Measurements from ENCODE around the gene VPS51. TPM values are rescaled to one million over a fixed set of nuclear protein-coding genes. Genes with fewer than 3 reads are reported as not detected.

The VPS51 gene
- total and polyA plus RNA-seq, 2 of the 13 experiments (the other 11 are each of a cell fraction or from before 2014, with no cell fraction given) = 76.3 to 90.6 TPM

DNA sequence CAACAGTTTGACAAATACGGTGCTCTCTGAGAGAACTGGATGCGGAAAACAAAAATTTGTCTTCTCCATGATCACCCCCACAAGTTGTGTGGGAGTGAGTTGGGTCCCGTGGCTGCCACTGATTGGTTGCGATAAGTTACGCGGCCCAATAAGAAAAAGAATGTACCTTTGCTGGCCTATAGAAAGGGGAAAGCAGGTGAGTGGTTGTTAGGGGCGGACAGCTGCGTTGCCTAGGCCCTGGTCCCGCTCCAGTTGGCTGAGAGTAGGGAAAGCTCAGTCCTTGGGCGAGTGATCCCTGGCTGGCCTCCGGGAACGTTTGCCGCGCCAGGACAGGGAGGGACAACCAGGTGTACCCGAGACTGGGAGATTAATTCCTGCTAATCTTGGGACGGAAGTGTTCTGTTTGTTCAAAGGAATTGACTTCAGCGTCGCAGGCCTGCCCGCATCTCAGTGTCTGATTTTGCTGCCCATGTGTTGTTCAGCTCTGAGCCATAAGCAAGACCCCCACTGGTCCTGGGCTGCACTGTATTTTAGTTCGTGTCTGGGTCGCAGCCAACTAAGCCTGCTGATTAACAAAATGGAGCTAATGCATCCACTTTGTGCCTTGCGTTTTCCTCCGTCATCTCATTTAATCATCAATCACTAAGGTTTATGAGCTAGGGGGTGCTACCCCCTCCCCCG lies 39.1 kb downstream of the VPS51 start (continued):
- TF ChIP-seq ZKSCAN5 (CRISPR knock-in tag; IDR thresholded peaks at IDR 0.05) (no peak), NR2C2 (CRISPR knock-in tag; IDR thresholded peaks at IDR 0.05; ENCODE audit: borderline replicate concordance) (no peak), CC2D1A (CRISPR knock-in tag; IDR thresholded peaks at IDR 0.05) (no peak), MEIS1 (CRISPR knock-in tag; IDR thresholded peaks at IDR 0.05; ENCODE audit: borderline replicate concordance) (no peak; the same call in 1 of the 2 replicates), MEF2D (CRISPR knock-in tag; IDR thresholded peaks at IDR 0.05) (no peak), BORCS8-MEF2B (CRISPR knock-in tag; IDR thresholded peaks at IDR 0.05) (no peak; the same call in 1 of the 2 replicates), ZNF260 (CRISPR knock-in tag; IDR thresholded peaks at IDR 0.05; ENCODE audit: borderline replicate concordance, low read depth) (no peak), AGO2 (optimal IDR thresholded peaks at IDR 0.05; ENCODE audit: low read depth, low read length) (no peak), ZFYVE20 (CRISPR knock-in tag; IDR thresholded peaks at IDR 0.05; ENCODE audit: borderline replicate concordance, low read depth) (no peak), SRSF4 (IDR thresholded peaks at IDR 0.05; ENCODE audit: low read depth, low read length, poor library complexity, severe bottlenecking) (no peak), NPAS2 (CRISPR knock-in tag; IDR thresholded peaks at IDR 0.05; ENCODE audit: borderline replicate concordance) (no peak), SNAPC2 (CRISPR knock-in tag; IDR thresholded peaks at IDR 0.05) (no peak), MEIS2 (CRISPR knock-in tag; IDR thresholded peaks at IDR 0.05) (no peak), SRSF1 (optimal IDR thresholded peaks at IDR 0.05; ENCODE audit: low read depth, low read length) (no peak), ZNF17 (CRISPR knock-in tag; IDR thresholded peaks at IDR 0.05) (no peak), SMAD3 (CRISPR knock-in tag; IDR thresholded peaks at IDR 0.05) (no peak; the same call in none of the 2 replicates), ZNF546 (CRISPR knock-in tag; conservative IDR thresholded peaks at IDR 0.05) (no peak), ZNF790 (CRISPR knock-in tag; IDR thresholded peaks at IDR 0.05; ENCODE audit: borderline replicate concordance) (no peak), MAFG (CRISPR knock-in tag; IDR thresholded peaks at IDR 0.05) (no peak)
- TF ChIP-seq, protein P1, sequence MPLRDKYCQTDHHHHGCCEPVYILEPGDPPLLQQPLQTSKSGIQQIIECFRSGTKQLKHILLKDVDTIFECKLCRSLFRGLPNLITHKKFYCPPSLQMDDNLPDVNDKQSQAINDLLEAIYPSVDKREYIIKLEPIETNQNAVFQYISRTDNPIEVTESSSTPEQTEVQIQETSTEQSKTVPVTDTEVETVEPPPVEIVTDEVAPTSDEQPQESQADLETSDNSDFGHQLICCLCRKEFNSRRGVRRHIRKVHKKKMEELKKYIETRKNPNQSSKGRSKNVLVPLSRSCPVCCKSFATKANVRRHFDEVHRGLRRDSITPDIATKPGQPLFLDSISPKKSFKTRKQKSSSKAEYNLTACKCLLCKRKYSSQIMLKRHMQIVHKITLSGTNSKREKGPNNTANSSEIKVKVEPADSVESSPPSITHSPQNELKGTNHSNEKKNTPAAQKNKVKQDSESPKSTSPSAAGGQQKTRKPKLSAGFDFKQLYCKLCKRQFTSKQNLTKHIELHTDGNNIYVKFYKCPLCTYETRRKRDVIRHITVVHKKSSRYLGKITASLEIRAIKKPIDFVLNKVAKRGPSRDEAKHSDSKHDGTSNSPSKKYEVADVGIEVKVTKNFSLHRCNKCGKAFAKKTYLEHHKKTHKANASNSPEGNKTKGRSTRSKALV (CRISPR knock-in tag; IDR thresholded peaks at IDR 0.05) = no peak
- TF ChIP-seq, protein P2, sequence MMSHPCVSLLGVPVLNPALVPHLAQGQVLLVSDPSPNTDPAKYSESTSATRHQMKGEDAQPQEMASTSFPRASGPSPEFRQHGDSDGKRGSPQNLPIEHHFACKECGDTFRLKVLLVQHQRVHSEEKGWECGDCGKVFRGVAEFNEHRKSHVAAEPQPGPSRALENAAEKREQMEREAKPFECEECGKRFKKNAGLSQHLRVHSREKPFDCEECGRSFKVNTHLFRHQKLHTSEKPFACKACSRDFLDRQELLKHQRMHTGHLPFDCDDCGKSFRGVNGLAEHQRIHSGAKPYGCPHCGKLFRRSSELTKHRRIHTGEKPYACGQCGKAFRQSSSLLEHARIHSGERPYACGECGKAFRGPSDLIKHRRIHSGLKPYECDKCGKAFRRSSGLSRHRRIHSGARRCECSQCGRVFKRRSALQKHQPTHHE (CRISPR knock-in tag; IDR thresholded peaks at IDR 0.05; ENCODE audit: borderline replicate concordance) = no peak
- TF ChIP-seq, protein P3, sequence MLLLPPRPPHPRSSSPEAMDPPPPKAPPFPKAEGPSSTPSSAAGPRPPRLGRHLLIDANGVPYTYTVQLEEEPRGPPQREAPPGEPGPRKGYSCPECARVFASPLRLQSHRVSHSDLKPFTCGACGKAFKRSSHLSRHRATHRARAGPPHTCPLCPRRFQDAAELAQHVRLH (CRISPR knock-in tag; IDR thresholded peaks at IDR 0.05; ENCODE audit: borderline replicate concordance, low read depth) = no peak
